Loucy (cell line): ENCODE results near the gene TTYH2.

Experiments used
- H2AFZ ChIP-seq: fragments of 200-600 bp; sonication (generic); 2 replicates; pipeline ENCODE4 v1.6.0; 2016; ENCODE audit warnings: antibody characterized with exemption, mild to moderate bottlenecking, low read length, moderate library complexity
- H3F3A ChIP-seq: fragments of 200-600 bp; 2 replicates; pipeline ENCODE4 v1.6.0; 2016; ENCODE audit warnings: antibody characterized with exemption, low read depth, mild to moderate bottlenecking
- H3K27me3 ChIP-seq: fragments of 200-600 bp; sonication (generic); 2 replicates; pipeline ENCODE4 v1.6.1; 2014; ENCODE audit warnings: low read length, mild to moderate bottlenecking; ENCODE audit not compliant: insufficient read depth, poor library complexity, severe bottlenecking
- H3K36me3 ChIP-seq: fragments of 200-600 bp; sonication (generic); 2 replicates; pipeline ENCODE4 v1.6.1; 2016; ENCODE audit warnings: low read length; ENCODE audit not compliant: insufficient read depth
- H3K4me1 ChIP-seq: fragments of 200-600 bp; sonication (generic); 2 replicates; pipeline ENCODE4 v1.5.1; 2014; ENCODE audit warnings: low read length, mild to moderate bottlenecking; ENCODE audit not compliant: insufficient read depth, poor library complexity, severe bottlenecking
- H3K4me2 ChIP-seq: fragments of 200-600 bp; sonication (generic); 2 replicates; pipeline ENCODE4 v1.6.0; 2014; ENCODE audit warnings: antibody characterized with exemption, low read length, low read depth, mild to moderate bottlenecking; ENCODE audit not compliant: poor library complexity, severe bottlenecking
- H3K4me3 ChIP-seq: fragments of 200-600 bp; sonication (generic); 2 replicates; pipeline ENCODE4 v1.5.1; 2014; ENCODE audit warnings: low read length, mild to moderate bottlenecking, mixed read lengths; ENCODE audit not compliant: poor library complexity, severe bottlenecking
- H3K79me2 ChIP-seq: fragments of 200-600 bp; sonication (generic); 2 replicates; pipeline ENCODE4 v1.6.1; 2014; ENCODE audit warnings: low read length; ENCODE audit not compliant: insufficient read depth
- H3K9ac ChIP-seq: fragments of 200-600 bp; sonication (generic); 2 replicates; pipeline ENCODE4 v1.6.0; 2014; ENCODE audit warnings: mild to moderate bottlenecking, low read depth, low read length, moderate library complexity; ENCODE audit not compliant: poor library complexity, severe bottlenecking
- H3K9me2 ChIP-seq: fragments of 200-600 bp; sonication (generic); replicated peaks from 2 replicates; pipeline ENCODE4 v1.6.1; 2016; ENCODE audit warnings: low read depth, low read length, mixed read lengths
- H3K9me3 ChIP-seq: fragments of 200-600 bp; sonication (generic); 2 replicates; pipeline ENCODE4 v1.6.1; 2014; ENCODE audit warnings: mild to moderate bottlenecking, antibody characterized with exemption, low read length, low read depth; ENCODE audit not compliant: insufficient read depth
- H4K20me1 ChIP-seq: fragments of 200-600 bp; sonication (generic); 2 replicates; pipeline ENCODE4 v1.6.0; 2014; ENCODE audit warnings: antibody characterized with exemption, low read length, mild to moderate bottlenecking; ENCODE audit not compliant: insufficient read depth, poor library complexity, severe bottlenecking
- CTCF ChIP-seq: fragments of 200-600 bp; sonication (generic); conservative IDR thresholded peaks from 2 replicates; pipeline ENCODE4 v1.5.1; 2014; ENCODE audit warnings: mild to moderate bottlenecking, antibody characterized with exemption, low read length
- EZH2phosphoT487 ChIP-seq: fragments of 200-600 bp; IDR thresholded peaks from 2 replicates; pipeline ENCODE4 v1.6.1; 2018; ENCODE audit warnings: antibody characterized with exemption, mild to moderate bottlenecking, moderate library complexity, borderline replicate concordance

The TTYH2 gene

DNA sequence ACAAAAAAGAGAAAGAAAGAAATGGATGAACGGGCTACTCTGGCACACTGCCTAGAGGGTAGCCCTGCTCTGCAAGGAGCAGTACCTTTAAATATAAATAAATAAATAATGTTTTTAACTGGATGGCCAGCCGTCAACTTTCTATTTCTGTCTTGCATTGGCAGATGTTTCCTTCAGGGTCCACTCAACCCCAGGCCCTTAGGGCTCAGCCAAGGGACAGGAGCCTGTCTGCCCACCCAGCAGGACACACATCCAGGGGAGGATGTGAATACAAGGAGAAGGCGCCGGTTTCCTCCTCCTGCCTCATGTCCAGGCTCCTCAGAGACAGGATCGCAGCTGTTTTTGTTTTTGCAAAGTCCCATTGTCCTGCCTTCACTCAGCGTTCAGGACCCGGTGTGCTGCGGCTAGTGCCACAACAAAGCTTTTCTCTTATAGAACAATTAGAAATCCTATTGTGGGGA is 22.6 kb downstream of the TTYH2 start:
- no peak overlapping the region for H3K9ac ChIP-seq

DNA sequence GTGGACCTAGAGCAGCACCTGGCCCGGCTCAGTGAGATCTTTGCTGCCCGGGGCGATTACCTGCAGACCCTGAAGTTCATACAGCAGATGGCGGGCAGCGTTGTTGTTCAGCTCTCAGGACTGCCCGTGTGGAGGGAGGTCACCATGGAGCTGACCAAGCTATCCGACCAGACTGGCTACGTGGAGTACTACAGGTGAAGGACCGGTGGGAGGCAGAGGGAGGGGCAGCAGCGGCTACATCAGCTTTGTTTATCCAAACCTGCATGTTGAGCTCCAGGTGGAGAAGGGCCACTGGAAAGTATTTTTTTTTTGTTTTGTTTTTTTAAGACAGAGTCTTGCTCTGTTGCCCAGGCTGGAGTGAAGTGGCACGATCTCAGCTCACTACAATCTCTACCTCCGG is 23.9 kb downstream of the TTYH2 start:
- TF ChIP-seq EZH2phosphoT487 (no peak), CTCF (no peak)
- no peaks in the 10 kb centered on the region for H3K9me3 ChIP-seq
- no peak overlapping the region for H3K4me2 ChIP-seq
- no peaks in the 10 kb centered on the region for H3F3A ChIP-seq
- no peaks in the 10 kb centered on the region for H4K20me1 ChIP-seq
- H3K4me3 ChIP-seq = no peak overlapping the region
- no peak overlapping the region for H2AFZ ChIP-seq
- H3K4me1 ChIP-seq = no peaks in the 10 kb centered on the region
- H3K9me2 ChIP-seq = no peaks in the 10 kb centered on the region
- H3K79me2 ChIP-seq = no peaks in the 10 kb centered on the region
- no peak overlapping the region for H3K9ac ChIP-seq
- H3K36me3 ChIP-seq = no peaks in the 10 kb centered on the region
- no peaks in the 10 kb centered on the region for H3K27me3 ChIP-seq

More for the DNA sequence above, 22.6 kb downstream of the TTYH2 start:
- no peak for TF ChIP-seq EZH2phosphoT487
- TF ChIP-seq CTCF = no peak
- H3K9me3 ChIP-seq = no peaks in the 10 kb centered on the region
- H2AFZ ChIP-seq = no peak overlapping the region
- no peak overlapping the region for H3K4me2 ChIP-seq
- H3F3A ChIP-seq = no peaks in the 10 kb centered on the region
- H3K27me3 ChIP-seq = no peaks in the 10 kb centered on the region
- no peaks in the 10 kb centered on the region for H3K9me2 ChIP-seq
- no peaks in the 10 kb centered on the region for H3K36me3 ChIP-seq
- no peaks in the 10 kb centered on the region for H4K20me1 ChIP-seq
- H3K4me1 ChIP-seq = no peaks in the 10 kb centered on the region
- no peaks in the 10 kb centered on the region for H3K79me2 ChIP-seq
- no peak overlapping the region for H3K4me3 ChIP-seq

GRCh38 chr17:74239172-74239571 is 25.8 kb downstream of the TTYH2 start:
- H3K4me1 ChIP-seq = no peaks in the 10 kb centered on the region

More at GRCh38 chr17:74239172-74239571, 25.8 kb downstream of the TTYH2 start:
- TF ChIP-seq CTCF (no peak), EZH2phosphoT487 (no peak)
- H3K9ac ChIP-seq = no peak overlapping the region
- H2AFZ ChIP-seq = no peak overlapping the region
- H4K20me1 ChIP-seq = no peaks in the 10 kb centered on the region
- H3K4me3 ChIP-seq = no peak overlapping the region
- no peak overlapping the region for H3K4me2 ChIP-seq
- no peaks in the 10 kb centered on the region for H3K9me2 ChIP-seq
- no peaks in the 10 kb centered on the region for H3K9me3 ChIP-seq
- no peaks in the 10 kb centered on the region for H3K36me3 ChIP-seq
- no peaks in the 10 kb centered on the region for H3F3A ChIP-seq
- no peaks in the 10 kb centered on the region for H3K79me2 ChIP-seq
- no peaks in the 10 kb centered on the region for H3K27me3 ChIP-seq
